Measurements from ENCODE around the gene AMACR. TPM values are rescaled to one million over a fixed set of nuclear protein-coding genes. Genes with fewer than 3 reads are reported as not detected.

AMACR gene
- total RNA-seq, 1 experiment from 2014 or later = 9.1 TPM

- intact Hi-C loops (cut with micrococcal nuclease; ENCODE audit: unreplicated experiment) = no loop called here
- Mint-ChIP-seq H3K4me3 (ENCODE audit: low read depth, unreplicated experiment) (no peak within 1 kb of the TSS), H3K27me3 (ENCODE audit: unreplicated experiment) (no peaks in the 10 kb centered on the region), H3K27ac (ENCODE audit: unreplicated experiment) (no peak within 1 kb of the TSS), H3K36me3 (ENCODE audit: insufficient read depth, unreplicated experiment) (no peaks in the 10 kb centered on the region), H3K4me1 (ENCODE audit: low read depth, unreplicated experiment) (no peaks in the 10 kb centered on the region), H3K9me3 (ENCODE audit: low read depth, unreplicated experiment) (no peaks in the 10 kb centered on the region)
- CTCF ChIA-PET = no interaction called here
- BruUV-seq (replicated peaks) = no TSS peak
- TF ChIP-seq CTCF (IDR thresholded peaks at IDR 0.05; ENCODE audit: unreplicated experiment) = no peak
- no peak for DNase-seq
Observed at GRCh38 chr5:33984671-33985124, 23.2 kb downstream of the AMACR start, which contains the start of gene SLC45A2. Gene SLC45A2, minus strand, starts transcription at chr5:33984693. Its CDS starts 110 bp downstream, at chr5:33984583.

GRCh38 chr5:33984178-33984577 lies 23.7 kb downstream of the AMACR start:
- CTCF ChIA-PET = no interaction called here
- BruUV-seq (replicated peaks) = no TSS peak
- intact Hi-C loops (cut with micrococcal nuclease; ENCODE audit: unreplicated experiment) = no loop called here
- no peak overlapping the region for H3K4me3 Mint-ChIP-seq (ENCODE audit: low read depth, unreplicated experiment)
- DNase-seq = no peak
- no peak for TF ChIP-seq CTCF (IDR thresholded peaks at IDR 0.05; ENCODE audit: unreplicated experiment)
- no peaks in the 10 kb centered on the region for H3K27me3 Mint-ChIP-seq (ENCODE audit: unreplicated experiment)
- H3K9me3 Mint-ChIP-seq (ENCODE audit: low read depth, unreplicated experiment) = no peaks in the 10 kb centered on the region
- H3K4me1 Mint-ChIP-seq (ENCODE audit: low read depth, unreplicated experiment) = no peaks in the 10 kb centered on the region
- H3K27ac Mint-ChIP-seq (ENCODE audit: unreplicated experiment) = no peak overlapping the region
- no peaks in the 10 kb centered on the region for H3K36me3 Mint-ChIP-seq (ENCODE audit: insufficient read depth, unreplicated experiment)

GRCh38 chr5:33981408-33982162 lies 26.3 kb downstream of the AMACR start:
- no peaks in the 10 kb centered on the region for H3K9me3 Mint-ChIP-seq (ENCODE audit: low read depth, unreplicated experiment)
- CTCF ChIA-PET = no interaction called here
- TF ChIP-seq CTCF (IDR thresholded peaks at IDR 0.05; ENCODE audit: unreplicated experiment) = no peak
- DNase-seq = no peak
- no peaks in the 10 kb centered on the region for H3K36me3 Mint-ChIP-seq (ENCODE audit: insufficient read depth, unreplicated experiment)
- H3K27ac Mint-ChIP-seq (ENCODE audit: unreplicated experiment) = no peak overlapping the region
- H3K4me1 Mint-ChIP-seq (ENCODE audit: low read depth, unreplicated experiment) = no peaks in the 10 kb centered on the region
- no peak overlapping the region for H3K4me3 Mint-ChIP-seq (ENCODE audit: low read depth, unreplicated experiment)
- no peaks in the 10 kb centered on the region for H3K27me3 Mint-ChIP-seq (ENCODE audit: unreplicated experiment)
- no TSS peak for BruUV-seq (replicated peaks)
- intact Hi-C loops (cut with micrococcal nuclease; ENCODE audit: unreplicated experiment) = no loop called here

GRCh38 chr5:33980030-33980429 lies 27.8 kb downstream of the AMACR start:
- BruUV-seq (replicated peaks) = no TSS peak
- Mint-ChIP-seq H3K27me3 (ENCODE audit: unreplicated experiment) (no peaks in the 10 kb centered on the region), H3K27ac (ENCODE audit: unreplicated experiment) (no peak overlapping the region), H3K4me1 (ENCODE audit: low read depth, unreplicated experiment) (no peaks in the 10 kb centered on the region), H3K36me3 (ENCODE audit: insufficient read depth, unreplicated experiment) (no peaks in the 10 kb centered on the region), H3K4me3 (ENCODE audit: low read depth, unreplicated experiment) (no peak overlapping the region), H3K9me3 (ENCODE audit: low read depth, unreplicated experiment) (no peaks in the 10 kb centered on the region)
- no peak for TF ChIP-seq CTCF (IDR thresholded peaks at IDR 0.05; ENCODE audit: unreplicated experiment)
- no peak for DNase-seq
- intact Hi-C loops (cut with micrococcal nuclease; ENCODE audit: unreplicated experiment) = no loop called here
- CTCF ChIA-PET = no interaction called here

All from Calu3 (cell line).